NCI-H1417 (cell line): Measurements from ENCODE around the gene GABRD.
"Not testable (repeated sequence)": the region's sequence is repeated elsewhere in the genome, so short reads cannot be mapped to it uniquely, and the experiment has no call there.

Experiments
- DNase-seq, 3 experiments: peaks; one replicate each; lab custom pipeline; 2025; lab: John Stamatoyannopoulos, UW

The GABRD gene, protein sequence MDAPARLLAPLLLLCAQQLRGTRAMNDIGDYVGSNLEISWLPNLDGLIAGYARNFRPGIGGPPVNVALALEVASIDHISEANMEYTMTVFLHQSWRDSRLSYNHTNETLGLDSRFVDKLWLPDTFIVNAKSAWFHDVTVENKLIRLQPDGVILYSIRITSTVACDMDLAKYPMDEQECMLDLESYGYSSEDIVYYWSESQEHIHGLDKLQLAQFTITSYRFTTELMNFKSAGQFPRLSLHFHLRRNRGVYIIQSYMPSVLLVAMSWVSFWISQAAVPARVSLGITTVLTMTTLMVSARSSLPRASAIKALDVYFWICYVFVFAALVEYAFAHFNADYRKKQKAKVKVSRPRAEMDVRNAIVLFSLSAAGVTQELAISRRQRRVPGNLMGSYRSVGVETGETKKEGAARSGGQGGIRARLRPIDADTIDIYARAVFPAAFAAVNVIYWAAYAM

DNA sequence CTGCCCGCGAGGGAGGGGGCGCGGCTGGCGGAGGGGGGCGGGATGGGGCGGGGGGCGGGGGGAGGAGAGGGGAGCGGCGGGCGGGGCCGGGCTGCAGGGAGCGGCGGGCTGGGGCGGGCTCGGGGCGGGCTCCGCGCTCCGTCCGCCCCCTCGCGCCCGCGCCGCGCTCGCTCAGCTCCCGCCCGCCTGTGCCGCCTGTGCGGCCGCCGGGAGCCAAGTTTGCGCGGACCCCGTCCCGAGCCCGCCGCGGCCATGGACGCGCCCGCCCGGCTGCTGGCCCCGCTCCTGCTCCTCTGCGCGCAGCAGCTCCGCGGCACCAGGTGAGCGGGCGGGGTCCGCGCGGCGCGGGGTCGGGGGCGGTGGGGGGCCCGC lies at the start of gene GABRD:
Gene GABRD (plus strand): TSS at position 174 of the 372 bp plus-strand sequence. CDS start 79 bp downstream, at position 253.
- peak in 2 of 3 experiments; percentile 12 to 21 for DNase-seq

DNA sequence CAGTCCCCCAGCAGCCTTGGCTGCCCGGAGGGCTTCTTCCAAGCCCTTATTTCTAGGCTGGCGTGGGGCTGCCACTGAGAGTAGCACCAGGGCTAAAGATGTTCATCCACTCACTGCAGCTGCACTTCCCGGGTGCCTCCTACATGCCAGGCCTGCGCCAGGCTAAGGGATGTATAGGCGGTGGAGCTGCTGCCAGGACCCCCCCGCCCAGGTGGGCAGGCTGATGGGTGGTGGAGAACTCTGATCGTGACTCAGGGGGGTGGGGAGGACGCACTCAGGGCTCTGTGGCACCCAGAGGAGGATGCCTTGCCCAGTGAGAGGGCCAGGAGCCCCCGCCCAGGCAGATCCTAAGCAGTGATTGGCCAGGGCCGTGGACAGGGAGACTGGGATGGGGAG lies 49.6 kb upstream of the GABRD start:
- DNase-seq = no peak

DNA sequence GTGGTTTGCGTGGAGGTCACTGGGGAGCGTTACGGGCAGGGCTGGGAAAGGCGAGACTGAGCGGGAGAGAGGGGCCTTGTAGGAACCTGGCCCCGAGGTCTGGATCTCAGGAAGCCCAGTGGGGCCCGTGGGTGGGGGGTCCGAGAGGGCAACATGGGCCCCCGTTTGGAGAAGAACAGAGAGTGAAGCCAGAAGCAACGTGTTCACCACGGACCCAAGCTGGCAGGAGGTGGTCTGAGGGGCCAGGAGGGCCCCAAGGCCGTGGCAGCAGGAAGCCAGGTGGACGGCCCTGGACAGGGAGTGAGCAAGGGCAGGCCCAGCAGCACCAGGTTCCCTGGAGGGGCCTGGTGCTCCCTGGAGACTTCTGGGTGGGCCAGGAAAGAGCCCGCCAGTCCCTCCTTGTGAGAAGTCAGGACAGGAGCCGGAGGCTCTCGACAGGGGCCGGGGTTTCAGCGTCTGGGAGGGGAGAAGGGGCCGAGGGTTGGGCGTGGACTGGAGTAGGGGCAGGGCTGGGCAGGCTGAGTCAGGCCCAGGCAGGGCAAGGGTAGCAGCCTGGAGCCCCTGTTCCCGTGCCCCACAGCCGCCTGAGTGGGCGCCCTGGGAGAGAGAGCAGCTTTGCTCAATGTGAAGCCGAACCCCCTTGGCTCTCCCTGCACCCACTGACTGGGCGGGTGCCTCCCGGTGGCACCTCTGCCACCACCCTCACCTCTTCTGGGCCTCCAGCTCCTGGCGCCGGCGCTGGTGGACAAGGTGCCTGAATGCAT lies 49.0 kb upstream of the GABRD start:
- no peak for DNase-seq

DNA sequence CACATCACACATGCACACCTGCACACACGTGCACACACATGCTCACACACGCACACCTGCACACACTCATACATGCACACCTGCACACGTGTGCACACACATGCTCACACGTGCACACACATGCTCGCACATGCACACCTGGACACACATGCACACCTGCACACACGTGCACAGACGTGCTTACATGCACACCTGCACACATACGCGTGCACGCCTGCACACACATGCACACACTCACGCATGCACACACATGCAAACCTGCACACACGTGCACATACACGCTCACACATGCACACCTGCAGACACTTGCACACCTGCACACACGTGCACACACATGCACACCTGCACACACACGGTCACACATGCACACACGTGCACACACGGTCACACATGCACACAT lies 48.1 kb upstream of the GABRD start:
- no peak for DNase-seq

DNA sequence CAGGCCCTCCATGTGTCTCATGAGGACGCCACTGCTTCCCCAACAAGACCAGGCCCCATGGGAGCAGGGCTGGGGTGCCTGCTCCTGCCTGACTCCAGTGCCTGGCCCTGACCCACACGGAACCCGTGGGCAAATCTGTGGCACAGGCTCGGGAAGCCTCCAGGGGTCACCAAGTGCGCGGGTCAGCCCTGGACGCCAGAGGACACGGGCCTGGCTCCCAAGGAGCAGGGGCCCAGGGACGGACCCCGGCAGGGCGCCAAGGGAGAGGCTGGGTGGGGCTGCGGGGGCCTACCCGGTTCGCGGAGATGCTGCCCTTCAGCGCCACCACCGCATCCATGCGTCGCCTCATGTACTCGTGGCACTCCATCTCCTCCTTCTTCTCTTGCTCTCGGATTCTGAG lies 47.5 kb upstream of the GABRD start:
- no peak for DNase-seq

DNA sequence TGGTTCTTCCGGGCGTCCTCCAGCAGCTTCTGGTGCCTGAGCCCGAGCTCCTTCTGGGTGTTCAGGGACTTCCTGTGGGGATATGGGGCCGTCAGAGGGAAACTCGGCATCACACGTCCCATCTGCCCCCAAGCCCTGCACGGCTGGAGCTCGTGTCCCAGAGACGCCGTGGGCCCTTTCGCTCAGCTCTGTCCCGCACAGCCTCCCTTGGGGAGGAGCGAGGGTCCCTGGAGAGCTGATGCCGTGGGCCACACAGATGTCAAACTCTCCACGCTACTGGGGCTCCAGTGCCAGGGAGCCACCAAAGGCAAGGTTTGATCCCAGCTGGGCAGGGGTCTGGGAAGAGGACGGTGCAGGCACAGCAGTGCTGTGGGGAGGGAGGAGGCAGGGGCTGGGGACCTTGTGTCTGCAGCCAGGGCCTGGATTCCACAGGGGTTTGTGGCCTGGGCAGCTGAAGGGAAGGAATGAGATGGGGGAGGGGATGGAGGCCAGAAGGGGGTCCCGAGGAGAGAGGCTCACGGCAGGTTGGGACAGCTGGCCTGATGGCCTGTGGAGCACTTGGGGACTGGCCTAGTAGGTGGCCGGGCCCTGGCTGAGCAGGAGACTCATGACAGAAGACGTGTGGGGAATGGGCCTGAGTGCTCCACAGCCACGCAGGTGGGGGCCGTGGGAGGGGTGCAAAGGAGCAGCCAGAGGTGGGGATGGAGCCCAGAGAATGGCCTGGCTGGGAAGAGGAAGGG lies 46.0 kb upstream of the GABRD start:
- DNase-seq = no peak

DNA sequence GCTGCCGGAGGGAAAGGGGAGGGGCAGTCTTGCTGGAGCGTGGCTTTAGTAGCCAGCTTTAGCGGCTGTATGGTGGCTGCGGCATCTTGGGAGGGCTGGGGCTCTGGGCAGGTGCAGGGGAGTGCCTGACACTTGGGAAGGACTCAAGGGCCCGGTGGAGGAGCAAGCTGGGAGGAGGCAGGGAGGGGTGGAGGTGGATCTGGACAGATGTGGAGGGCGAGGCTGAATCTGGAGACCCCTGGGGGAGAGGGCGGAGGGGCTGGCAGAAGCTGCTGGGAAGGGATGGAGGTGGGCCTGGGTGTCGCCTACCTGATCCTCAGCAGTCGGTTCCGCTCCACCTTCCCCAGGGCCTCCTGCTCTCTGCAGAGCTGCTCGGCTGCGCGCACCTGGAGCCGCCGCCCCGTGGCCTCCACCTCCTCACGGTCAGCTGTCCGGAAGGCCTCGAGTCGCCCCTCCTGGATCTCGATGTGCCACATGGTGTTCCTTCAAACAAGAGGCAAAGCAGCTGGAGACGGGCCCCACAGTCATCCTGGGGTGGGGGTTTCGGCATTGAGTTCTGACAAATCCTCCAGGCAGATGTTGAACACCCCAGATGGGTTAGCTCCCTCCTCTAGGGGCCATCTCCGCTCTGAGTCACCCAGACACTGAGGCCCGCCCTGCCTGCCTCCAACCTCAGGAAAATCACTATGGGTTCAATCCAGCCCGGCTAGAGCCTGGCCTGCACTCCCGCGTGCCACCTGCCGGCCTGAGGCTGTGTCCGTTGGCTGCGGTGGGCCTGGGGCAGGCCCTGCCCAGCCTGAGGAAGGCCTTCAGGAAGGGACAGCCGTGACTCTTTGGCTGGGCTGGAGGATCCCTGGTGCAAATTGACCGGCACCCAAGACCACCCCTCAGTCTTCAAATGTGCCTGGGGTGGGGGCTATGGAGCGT lies 45.2 kb upstream of the GABRD start:
- peak in 1 of 3 experiments; percentile 38 for DNase-seq

DNA sequence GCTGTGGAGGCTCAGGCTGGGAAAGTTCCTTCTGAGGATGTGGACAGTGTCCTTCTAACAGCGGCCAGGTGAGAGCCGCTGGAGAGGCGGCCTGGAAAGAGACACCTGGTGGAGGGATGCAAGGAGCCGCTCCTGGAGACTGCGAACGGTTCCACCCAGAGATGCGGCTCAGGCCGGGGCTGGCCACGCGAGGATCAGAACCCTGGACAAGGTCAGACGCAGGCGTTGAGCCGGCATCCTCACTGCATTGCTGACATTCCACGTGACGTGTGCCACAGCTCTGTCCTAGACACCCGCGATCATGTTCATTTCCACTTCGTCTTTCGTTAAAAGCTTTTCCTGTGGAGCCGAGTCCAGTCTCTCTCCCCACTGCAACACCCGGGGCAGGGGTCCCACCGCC lies 44.3 kb upstream of the GABRD start:
- no peak for DNase-seq

DNA sequence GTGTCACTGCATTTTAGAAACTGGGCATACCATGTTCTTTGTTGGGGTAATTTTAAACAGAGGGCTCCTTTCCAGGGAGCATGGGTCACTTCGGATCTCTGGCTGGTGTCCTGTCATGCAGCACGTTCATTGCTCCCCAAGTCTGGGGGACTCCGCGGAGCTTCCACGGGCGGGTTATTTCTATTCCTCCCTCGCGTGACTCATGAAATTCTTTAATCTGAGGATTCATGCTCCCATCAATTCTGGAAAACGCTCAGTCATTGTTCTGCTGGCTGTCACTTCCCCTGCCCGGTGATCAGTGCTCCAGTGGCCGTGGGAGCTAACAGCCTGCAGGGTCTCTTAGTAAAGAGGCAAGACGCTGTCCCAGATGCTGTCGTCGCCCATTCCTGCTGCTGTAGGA lies 43.6 kb upstream of the GABRD start:
- DNase-seq = no peak

DNA sequence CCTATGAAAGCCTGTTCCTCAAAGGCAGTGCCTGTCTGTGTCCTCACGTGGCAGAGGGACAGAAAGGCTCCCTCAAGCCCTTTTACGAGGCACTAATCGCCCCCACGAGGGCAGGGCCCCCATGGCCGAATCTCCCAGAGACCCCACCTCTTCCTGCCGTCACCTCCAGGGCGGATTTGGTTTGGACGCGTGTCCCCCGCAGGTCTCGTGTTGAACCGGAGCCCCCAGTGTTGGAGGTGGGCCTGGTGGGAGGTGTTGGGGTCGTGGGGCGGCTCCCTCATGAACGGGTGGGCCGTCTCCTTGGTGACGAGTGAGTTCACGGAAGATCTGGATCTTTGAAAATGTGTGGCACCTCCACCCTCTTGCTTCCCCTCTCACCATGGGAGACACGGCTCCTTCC lies 43.1 kb upstream of the GABRD start:
- no peak for DNase-seq

DNA sequence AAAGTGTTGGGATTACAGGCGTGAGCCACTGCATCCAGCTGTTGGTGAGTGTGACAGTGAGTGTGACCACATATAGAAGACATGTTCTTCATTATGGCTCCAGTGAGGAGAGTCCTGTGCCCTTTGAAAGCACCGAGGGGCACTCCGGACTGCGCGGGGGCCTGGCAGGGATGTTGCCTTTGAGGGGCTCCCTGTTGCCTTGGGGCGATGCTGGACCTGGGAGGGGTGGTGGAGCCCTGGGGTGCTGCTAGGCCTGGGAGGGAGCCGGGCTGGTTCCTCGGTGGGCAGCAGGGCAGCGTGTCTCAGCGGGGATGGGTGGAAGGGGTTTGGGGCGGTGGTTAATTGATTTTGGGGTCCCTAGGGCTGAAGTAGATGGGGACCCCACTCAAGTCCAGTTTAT lies 41.0 kb upstream of the GABRD start:
- DNase-seq = no peak

DNA sequence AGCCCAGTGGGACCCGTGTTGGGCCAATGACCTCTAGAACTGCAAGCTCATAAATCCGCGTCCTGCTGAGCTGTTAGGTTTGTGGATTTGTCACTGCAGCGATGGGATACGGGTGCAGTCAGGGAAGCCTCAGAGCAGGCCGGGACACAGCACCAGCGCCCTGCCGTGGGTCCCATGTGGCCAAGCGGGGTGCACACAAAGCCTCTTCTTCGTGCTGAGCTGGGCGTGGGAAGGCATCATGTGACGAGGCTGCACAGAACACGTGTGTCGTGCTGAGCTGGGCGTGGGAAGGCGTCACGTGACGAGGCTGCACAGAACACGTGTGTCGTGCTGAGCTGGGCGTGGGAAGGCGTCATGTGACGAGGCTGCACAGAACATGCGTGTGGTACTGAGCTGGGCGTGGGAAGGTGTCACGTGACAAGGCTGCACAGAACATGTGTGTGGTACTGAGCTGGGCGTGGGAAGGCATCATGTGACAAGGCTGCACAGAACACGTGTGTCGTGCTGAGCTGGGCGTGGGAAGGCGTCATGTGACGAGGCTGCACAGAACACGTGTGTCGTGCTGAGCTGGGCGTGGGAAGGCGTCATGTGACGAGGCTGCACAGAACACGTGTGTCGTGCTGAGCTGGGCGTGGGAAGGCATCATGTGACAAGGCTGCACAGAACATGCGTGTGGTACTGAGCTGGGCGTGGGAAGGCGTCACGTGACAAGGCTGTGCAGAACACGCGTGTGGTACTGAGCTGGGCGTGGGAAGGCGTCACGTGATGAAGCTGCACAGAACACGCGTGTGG lies 40.3 kb upstream of the GABRD start:
- DNase-seq = not testable (repeated sequence)

DNA sequence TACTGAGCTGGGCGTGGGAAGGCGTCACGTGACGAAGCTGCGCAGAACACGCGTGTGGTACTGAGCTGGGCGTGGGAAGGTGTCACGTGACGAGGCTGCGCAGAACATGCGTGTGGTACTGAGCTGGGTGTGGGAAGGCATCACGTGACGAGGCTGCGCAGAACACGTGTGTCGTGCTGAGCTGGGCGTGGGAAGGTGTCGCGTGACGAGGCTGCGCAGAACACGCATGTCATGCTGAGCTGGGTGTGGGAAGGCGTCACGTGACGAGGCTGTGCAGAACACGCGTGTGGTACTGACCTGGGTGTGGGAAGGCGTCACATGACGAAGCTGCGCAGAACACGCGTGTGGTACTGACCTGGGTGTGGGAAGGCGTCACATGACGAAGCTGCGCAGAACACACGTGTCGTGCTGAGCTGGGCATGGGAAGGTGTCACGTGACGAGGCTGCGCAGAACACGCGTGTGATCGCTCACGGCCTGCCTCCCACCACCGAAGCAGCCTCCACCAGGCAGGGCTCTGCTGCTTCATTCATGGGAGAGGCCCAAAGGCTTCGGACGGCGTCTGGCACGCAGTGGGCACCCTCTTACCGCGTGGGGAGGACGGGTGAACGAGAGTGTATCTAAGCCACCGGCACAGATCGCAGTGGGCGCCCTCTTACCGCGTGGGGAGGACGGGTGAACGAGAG lies 39.5 kb upstream of the GABRD start:
- no peak for DNase-seq

DNA sequence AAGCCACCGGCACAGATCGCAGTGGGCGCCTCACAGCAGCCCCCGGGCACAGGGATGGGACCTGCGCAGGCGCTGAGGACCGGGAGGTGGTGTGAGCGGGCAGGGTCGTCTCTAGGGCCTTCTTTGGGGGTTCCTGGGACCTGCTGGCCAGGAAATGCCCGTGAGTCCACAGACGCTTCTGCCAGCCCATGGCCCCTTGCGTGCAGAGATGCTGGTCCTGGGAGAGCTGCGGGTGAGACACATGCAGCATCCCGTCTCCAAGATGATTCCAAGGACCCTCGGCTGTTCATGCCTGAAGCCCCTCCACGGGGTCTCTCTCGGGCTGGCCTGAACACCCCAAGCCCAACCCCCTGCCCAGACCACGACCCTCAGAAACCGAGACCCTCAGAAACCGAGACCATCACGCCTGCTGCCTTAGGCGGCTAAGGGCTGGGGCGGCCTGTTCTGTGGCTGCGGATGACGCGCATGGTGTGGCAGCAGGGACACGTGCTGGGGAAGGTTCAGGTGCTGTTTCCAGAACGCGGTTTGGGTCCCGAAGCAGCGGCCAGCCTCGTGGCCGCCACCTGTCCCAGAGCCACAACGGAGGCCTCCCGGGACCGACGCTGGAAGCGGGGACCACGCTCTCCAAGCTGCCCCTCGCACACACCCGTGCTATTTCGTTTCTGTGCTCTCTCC lies 38.5 kb upstream of the GABRD start:
- DNase-seq = no peak

DNA sequence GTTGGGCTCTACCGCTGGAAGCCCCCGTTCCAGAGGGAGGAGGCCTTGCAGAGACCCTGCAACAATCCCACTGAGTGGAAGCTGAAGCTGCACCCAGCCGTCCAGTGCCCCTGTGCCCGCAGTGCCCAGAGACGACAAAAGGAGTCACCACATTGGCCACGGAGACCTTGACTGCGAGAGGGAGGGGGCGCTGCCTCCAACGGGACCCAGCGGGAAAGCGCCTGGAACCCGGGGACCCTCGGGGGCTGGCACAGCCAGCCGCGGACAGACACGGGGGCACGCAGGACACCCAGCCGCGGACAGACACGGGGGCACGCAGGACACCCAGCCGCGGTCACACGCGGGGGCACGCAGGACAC lies 38.0 kb upstream of the GABRD start:
- no peak for DNase-seq

DNA sequence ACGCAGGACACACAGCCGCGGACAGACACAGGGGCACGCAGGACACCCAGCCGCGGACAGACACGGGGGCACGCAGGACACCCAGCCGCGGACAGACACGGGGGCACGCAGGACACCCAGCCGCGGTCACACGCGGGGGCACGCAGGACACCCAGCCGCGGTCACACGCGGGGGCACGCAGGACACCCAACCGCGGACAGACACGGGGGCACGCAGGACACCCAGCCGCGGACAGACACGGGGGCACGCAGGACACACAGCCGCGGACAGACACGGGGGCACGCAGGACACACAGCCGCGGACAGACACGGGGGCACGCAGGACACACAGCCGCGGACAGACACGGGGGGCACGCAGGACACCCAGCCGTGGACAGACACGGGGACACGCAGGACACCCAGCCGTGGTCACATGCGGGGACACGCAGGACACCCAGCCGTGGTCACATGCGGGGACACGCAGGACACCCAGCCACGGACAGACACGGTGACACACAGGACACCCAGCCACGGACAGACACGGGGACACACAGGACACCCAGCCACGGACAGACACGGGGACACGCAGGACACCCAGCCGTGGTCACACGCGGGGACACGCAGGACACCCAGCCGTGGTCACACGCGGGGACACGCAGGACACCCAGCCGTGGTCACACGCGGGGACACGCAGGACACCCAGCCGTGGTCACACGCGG lies 37.4 kb upstream of the GABRD start:
- not testable (repeated sequence) for DNase-seq

DNA sequence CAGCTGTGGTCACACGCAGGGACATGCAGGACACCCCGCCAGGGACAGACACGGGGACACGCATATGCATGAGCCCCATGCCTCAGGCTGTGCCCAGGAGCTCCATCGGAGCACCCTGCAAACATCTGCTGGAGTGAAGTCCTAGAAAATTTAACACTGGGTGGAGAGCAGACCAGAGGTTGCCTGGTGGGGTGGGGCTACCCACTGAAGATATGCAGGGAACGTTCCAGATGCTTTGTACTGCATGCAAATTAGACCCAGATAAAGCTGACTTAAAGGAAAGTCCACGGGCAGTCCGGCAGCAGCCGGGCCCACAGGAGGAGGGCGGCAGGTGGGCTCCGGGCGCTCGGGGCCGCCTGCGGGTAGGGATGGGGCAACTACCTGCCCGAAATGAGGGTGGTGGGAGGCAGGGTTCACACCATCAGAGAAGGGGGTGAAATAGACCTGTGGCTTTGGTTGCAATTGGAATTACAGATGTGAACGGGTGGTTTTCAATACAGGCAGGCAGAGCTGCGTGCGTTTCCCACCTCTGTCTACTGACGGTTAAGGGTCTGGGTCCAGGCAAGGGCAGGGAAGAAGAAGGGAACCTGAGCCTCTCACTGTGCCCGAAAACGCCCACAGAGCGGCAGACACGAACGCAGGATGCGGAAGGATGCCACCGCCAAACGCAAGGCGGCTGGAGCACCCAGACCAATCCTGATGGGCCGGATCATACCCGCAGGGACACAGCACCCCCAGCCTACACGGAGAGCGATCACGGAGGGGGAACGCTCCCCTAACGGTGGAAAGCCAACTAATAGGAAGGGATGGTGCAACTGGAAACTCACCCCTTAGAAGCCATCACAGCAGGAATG lies 36.5 kb upstream of the GABRD start:
- no peak for DNase-seq

DNA sequence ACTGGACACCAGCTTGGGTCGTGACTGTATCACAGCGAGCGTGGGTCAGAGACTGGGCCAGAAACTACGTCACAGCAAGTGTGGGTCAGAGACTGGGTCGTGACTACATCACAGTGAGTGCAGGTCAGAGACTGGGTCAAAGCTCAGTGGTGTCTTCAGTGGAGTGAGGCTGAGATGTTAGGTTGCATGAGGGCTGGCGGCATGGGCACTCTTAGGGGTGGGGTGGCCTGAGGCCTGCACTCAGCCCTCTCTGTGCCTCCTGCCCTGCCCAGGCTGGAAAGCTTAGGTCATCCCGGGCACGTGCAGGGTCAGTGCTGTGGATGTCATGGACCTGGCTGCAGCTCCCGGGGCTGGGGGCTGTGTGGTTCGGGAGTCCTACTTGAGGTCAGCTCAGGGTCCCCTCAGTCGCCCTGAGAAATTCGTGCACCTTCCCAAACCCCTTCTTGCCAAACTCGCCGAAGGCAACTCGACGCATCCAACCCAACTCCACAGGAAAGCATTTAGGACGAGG lies 34.5 kb upstream of the GABRD start:
- DNase-seq = no peak
